Activated CD4-positive, alpha-beta T cell treated with anti-CD3 and anti-CD28 coated beads, Interleukin-2, amount 10 ng/mL, durations not matched to agents 24 days and 14 days (primary cell): ENCODE results near the gene RPL37A. TPM values are rescaled to one million over a fixed set of nuclear protein-coding genes. Genes with fewer than 3 reads are reported as not detected.
A peak's percentile ranks its signal among the peaks of the same experiment; 100 is the strongest.

Source experiments
- DNase-seq: peaks from one replicate; pipeline ENCODE4 v3.0.0; 2022
- H3K27ac Mint-ChIP-seq: one replicate; pipeline ENCODE4 v1.8.0; 2022; ENCODE audit warnings: mild to moderate bottlenecking, mixed read lengths
- H3K27me3 Mint-ChIP-seq: one replicate; pipeline ENCODE4 v1.8.0; 2022; ENCODE audit warnings: mixed read lengths
- H3K36me3 Mint-ChIP-seq: one replicate; pipeline ENCODE4 v1.8.0; 2022; ENCODE audit warnings: low read depth, mild to moderate bottlenecking, mixed read lengths
- H3K4me1 Mint-ChIP-seq: one replicate; pipeline ENCODE4 v1.8.0; 2021; ENCODE audit warnings: mixed read lengths
- H3K4me3 Mint-ChIP-seq: one replicate; pipeline ENCODE4 v1.8.0; 2022; ENCODE audit warnings: mild to moderate bottlenecking, moderate library complexity, mixed read lengths
- H3K9me3 Mint-ChIP-seq: one replicate; pipeline ENCODE4 v1.8.0; 2021; ENCODE audit warnings: mixed read lengths
- intact Hi-C: fragments of 100-400 bp; cut with micrococcal nuclease; formaldehyde crosslinking; loops from one replicate; pipeline ENCODE4 v1.15.1; 2023
- total RNA-seq: library from RNA; stranded (reverse); gene quantifications from 2 replicates; pipeline ENCODE4 v1.2.3, GENCODE V29; 2022

Gene RPL37A
- total RNA-seq, 1 donor from 2014 or later: 3,125 TPM

DNA sequence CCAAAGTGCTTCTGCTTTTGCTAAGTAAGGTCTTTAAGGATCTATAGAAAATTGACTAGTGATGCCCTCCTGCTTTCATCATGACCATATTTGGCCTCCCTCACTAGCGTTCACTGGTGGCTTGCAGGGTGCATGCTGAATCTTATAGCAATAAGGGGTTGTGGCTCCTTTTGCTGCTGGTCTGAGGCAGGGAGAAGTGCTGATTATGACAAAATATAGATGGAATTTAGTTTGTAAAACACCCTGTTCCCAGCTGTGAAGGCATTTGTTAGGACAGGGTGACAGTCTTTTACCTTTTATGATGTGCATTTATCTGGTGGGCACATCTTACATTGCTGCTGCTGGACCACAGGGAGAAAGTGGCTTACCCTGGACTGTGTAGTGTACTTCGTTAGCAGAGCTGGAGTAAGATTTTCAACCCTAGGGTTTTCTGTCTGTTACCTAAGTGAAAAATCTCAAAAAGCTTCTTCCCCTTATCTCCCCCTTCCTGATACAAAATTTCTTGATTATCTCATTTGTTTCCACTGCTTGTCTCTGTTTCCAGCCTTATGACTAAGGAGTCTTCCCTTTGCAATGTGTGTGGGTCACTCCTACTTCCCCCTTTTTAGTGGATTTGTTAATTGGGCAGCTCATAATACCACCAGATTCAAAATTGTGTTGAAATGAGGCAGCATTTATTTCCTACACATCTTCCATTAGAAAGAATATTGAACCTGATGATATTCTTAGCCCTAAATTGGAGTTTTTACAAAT lies 21.2 kb upstream of the RPL37A start:
- intact Hi-C loops: loop anchor here (1.0 to 10.0 kb wide), 5 partner anchors 21 to 747 kb away; partner anchors contain the start of genes RPL37A and SMARCAL1
- Mint-ChIP-seq H3K4me3 (no peak overlapping the region), H3K36me3 (peaks cover 45% of the 10 kb centered on the region), H3K27ac (no peak overlapping the region), H3K4me1 (peaks cover 19% of the 10 kb centered on the region), H3K9me3 (no peaks in the 10 kb centered on the region), H3K27me3 (no peaks in the 10 kb centered on the region)
- DNase-seq: peak; percentile 45

GRCh38 chr2:216478151-216478550 lies 20.5 kb upstream of the RPL37A start:
- intact Hi-C loops: loop anchor here (1.0 to 10.0 kb wide), 5 partner anchors 20 to 747 kb away; partner anchors contain the start of genes RPL37A and SMARCAL1

GRCh38 chr2:216478791-216479190 lies 19.9 kb upstream of the RPL37A start:
- H3K36me3 Mint-ChIP-seq: peaks cover 50% of the 10 kb centered on the region
- H3K4me3 Mint-ChIP-seq: no peak overlapping the region
- H3K9me3 Mint-ChIP-seq: no peaks in the 10 kb centered on the region
- H3K27ac Mint-ChIP-seq: no peak overlapping the region
- H3K4me1 Mint-ChIP-seq: peaks cover 19% of the 10 kb centered on the region
- intact Hi-C loops: loop anchor here (1.0 to 10.0 kb wide), 5 partner anchors 20 to 746 kb away; partner anchors contain the start of genes RPL37A and SMARCAL1
- no peaks in the 10 kb centered on the region for H3K27me3 Mint-ChIP-seq
- DNase-seq: no peak

More at GRCh38 chr2:216478151-216478550, 20.5 kb upstream of the RPL37A start:
- Mint-ChIP-seq H3K4me1 (peaks cover 19% of the 10 kb centered on the region), H3K9me3 (no peaks in the 10 kb centered on the region), H3K27me3 (no peaks in the 10 kb centered on the region), H3K36me3 (peaks cover 50% of the 10 kb centered on the region), H3K4me3 (no peak overlapping the region), H3K27ac (no peak overlapping the region)
- DNase-seq: no peak

- H3K4me3 Mint-ChIP-seq: no peak overlapping the region
- no peaks in the 10 kb centered on the region for H3K27me3 Mint-ChIP-seq
- H3K4me1 Mint-ChIP-seq: peaks cover 14% of the 10 kb centered on the region
- intact Hi-C loops: no loop called here
- no peak for DNase-seq
- H3K36me3 Mint-ChIP-seq: peaks cover 48% of the 10 kb centered on the region
- no peaks in the 10 kb centered on the region for H3K9me3 Mint-ChIP-seq
- no peak overlapping the region for H3K27ac Mint-ChIP-seq
Observed at GRCh38 chr2:216480221-216480620, 18.4 kb upstream of the RPL37A start.

GRCh38 chr2:216482640-216483039 lies 16.0 kb upstream of the RPL37A start:
- Mint-ChIP-seq H3K36me3 (peaks cover 34% of the 10 kb centered on the region), H3K27me3 (no peaks in the 10 kb centered on the region), H3K27ac (no peak overlapping the region), H3K9me3 (no peaks in the 10 kb centered on the region), H3K4me3 (no peak overlapping the region), H3K4me1 (peaks cover 7% of the 10 kb centered on the region)
- intact Hi-C loops: no loop called here
- DNase-seq: no peak

- H3K9me3 Mint-ChIP-seq: no peaks in the 10 kb centered on the region
- DNase-seq: no peak
- no peaks in the 10 kb centered on the region for H3K27me3 Mint-ChIP-seq
- H3K4me3 Mint-ChIP-seq: no peak overlapping the region
- H3K27ac Mint-ChIP-seq: no peak overlapping the region
- intact Hi-C loops: no loop called here
- peaks cover 3% of the 10 kb centered on the region for H3K4me1 Mint-ChIP-seq
- peaks cover 19% of the 10 kb centered on the region for H3K36me3 Mint-ChIP-seq
Observed at GRCh38 chr2:216485237-216485636, 13.4 kb upstream of the RPL37A start.

DNA sequence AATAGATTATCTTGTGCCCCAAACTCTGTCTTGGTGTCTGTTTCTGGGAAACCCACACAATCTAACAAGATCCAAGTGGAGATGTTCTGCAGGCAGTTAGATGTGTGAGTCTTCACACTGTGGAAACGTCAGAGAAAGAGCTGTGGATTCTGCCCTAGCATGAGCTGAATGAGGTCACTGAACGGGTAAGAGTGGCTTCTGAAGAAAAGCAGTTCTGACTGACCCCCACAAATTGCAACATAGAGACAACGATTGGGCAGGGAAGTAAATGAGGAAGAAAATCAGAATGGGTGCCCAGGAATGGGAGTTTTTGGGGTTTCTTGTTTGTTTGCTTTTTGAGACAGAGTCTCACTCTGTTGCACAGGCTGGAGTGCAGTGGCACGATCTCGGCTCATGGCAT lies 12.9 kb upstream of the RPL37A start:
- H3K27ac Mint-ChIP-seq: no peak overlapping the region
- H3K4me3 Mint-ChIP-seq: no peak overlapping the region
- H3K27me3 Mint-ChIP-seq: no peaks in the 10 kb centered on the region
- intact Hi-C loops: no loop called here
- H3K9me3 Mint-ChIP-seq: no peaks in the 10 kb centered on the region
- DNase-seq: no peak
- H3K36me3 Mint-ChIP-seq: peaks cover 14% of the 10 kb centered on the region
- H3K4me1 Mint-ChIP-seq: peaks cover 3% of the 10 kb centered on the region

DNA sequence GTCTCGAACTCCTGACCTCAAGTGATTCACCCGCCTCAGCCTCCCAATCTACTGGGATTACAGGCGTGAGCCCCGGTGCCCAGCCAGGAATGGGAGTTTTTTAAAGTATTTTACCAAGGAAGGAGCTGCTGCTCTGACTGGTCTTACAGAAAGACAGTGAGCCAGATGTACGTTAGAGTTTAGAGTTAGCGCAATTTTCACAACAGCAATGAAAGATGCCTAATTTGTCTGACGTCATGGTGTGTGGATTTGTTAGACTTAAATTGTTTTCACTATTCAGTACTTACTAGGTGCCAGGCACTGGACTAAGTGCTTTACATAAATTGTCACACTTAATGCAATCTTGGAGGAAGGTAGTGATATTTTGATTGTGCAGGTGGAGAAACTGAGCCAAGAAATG lies 12.4 kb upstream of the RPL37A start:
- Mint-ChIP-seq H3K4me1 (peaks cover 3% of the 10 kb centered on the region), H3K36me3 (peaks cover 12% of the 10 kb centered on the region), H3K27ac (no peak overlapping the region), H3K27me3 (no peaks in the 10 kb centered on the region), H3K4me3 (no peak overlapping the region), H3K9me3 (no peaks in the 10 kb centered on the region)
- intact Hi-C loops: no loop called here
- no peak for DNase-seq

GRCh38 chr2:216486708-216487107 lies 11.9 kb upstream of the RPL37A start:
- no peaks in the 10 kb centered on the region for H3K27me3 Mint-ChIP-seq

DNA sequence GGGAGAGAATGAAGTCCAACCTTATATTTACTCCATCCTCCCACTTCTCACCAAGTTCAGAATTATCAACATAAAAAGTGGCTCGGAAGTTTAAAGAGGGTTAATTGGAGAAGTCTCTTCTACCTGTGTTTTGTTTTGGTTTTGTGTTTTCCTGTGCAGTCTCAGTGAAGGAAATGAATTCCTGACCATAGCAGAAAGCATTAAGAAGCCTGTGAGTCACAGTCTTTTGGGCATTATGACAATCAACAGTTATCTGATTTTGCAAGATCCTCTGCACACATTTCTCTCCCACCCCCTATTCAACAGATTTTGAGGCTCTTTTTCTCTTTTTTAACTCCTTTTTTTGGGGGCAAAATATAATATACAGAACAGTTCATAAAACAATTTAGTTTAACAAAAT lies 8.6 kb upstream of the RPL37A start:
- no peaks in the 10 kb centered on the region for H3K9me3 Mint-ChIP-seq
- no peak overlapping the region for H3K4me3 Mint-ChIP-seq
- H3K27me3 Mint-ChIP-seq: no peaks in the 10 kb centered on the region
- no peak overlapping the region for H3K27ac Mint-ChIP-seq
- no peak for DNase-seq
- peaks cover 5% of the 10 kb centered on the region for H3K4me1 Mint-ChIP-seq
- no peaks in the 10 kb centered on the region for H3K36me3 Mint-ChIP-seq
- intact Hi-C loops: no loop called here

More at GRCh38 chr2:216486708-216487107, 11.9 kb upstream of the RPL37A start:
- no peak for DNase-seq
- H3K4me1 Mint-ChIP-seq: peaks cover 3% of the 10 kb centered on the region
- no peaks in the 10 kb centered on the region for H3K9me3 Mint-ChIP-seq
- H3K4me3 Mint-ChIP-seq: no peak overlapping the region
- peaks cover 10% of the 10 kb centered on the region for H3K36me3 Mint-ChIP-seq
- intact Hi-C loops: no loop called here
- no peak overlapping the region for H3K27ac Mint-ChIP-seq

GRCh38 chr2:216491793-216492596 lies 6.6 kb upstream of the RPL37A start:
- H3K9me3 Mint-ChIP-seq: no peaks in the 10 kb centered on the region
- intact Hi-C loops: no loop called here
- H3K4me1 Mint-ChIP-seq: peaks cover 12% of the 10 kb centered on the region
- no peaks in the 10 kb centered on the region for H3K27me3 Mint-ChIP-seq
- no peaks in the 10 kb centered on the region for H3K36me3 Mint-ChIP-seq
- H3K4me3 Mint-ChIP-seq: no peak overlapping the region
- H3K27ac Mint-ChIP-seq: no peak overlapping the region
- no peak for DNase-seq

GRCh38 chr2:216492597-216493333 lies 5.9 kb upstream of the RPL37A start:
- Mint-ChIP-seq H3K4me1 (peaks cover 19% of the 10 kb centered on the region), H3K27ac (no peak overlapping the region), H3K9me3 (no peaks in the 10 kb centered on the region), H3K36me3 (peaks cover 2% of the 10 kb centered on the region), H3K4me3 (no peak overlapping the region), H3K27me3 (no peaks in the 10 kb centered on the region)
- no peak for DNase-seq
- intact Hi-C loops: no loop called here

- Mint-ChIP-seq H3K9me3 (no peaks in the 10 kb centered on the region), H3K27ac (no peak overlapping the region), H3K36me3 (peaks cover 3% of the 10 kb centered on the region), H3K4me3 (no peak overlapping the region), H3K4me1 (peaks cover 22% of the 10 kb centered on the region), H3K27me3 (no peaks in the 10 kb centered on the region)
- DNase-seq: no peak
- intact Hi-C loops: no loop called here
Observed at GRCh38 chr2:216493334-216493685, 5.3 kb upstream of the RPL37A start.
